ENCODE data around the gene RASA3.

DNA sequence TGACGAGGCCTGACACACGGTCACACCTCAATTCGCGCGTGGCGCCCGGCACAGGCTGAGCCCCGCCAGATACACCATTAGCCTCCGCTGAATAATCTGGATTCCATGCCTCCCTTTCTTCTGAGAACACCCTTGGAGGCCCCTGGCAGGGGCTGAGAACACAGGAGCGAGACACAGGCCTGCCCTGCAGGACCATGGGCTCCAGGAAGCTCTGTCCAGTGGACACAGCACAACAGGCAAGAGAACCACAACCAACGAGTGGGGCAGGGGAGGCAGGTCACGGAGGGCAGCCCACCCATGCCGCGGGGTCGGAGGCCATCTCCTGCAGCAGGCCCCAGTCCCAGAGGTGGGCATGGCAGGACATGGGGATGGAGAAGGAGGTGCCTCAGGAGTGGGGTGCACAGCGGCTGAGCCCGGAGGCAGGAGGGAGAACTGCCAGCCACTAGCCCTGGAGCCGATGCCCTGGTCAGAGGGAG lies 82.8 kb downstream of the RASA3 start:
- TF ChIP-seq CTCF (conservative IDR thresholded peaks at IDR 0.05; ENCODE audit: low read depth, low read length) (no peak), MXI1 (IDR thresholded peaks at IDR 0.05; ENCODE audit: borderline replicate concordance, low read depth, low read length) (no peak), MAFK (IDR thresholded peaks at IDR 0.05; ENCODE audit: low read depth, low read length) (no peak), POLR2A (IDR thresholded peaks at IDR 0.05; ENCODE audit: low read depth, low read length) (no peak), CEBPB (IDR thresholded peaks at IDR 0.05; ENCODE audit: low read depth, low read length) (no peak)

Data from IMR-90 (cell line).